ENCODE measurements around the gene CTAGE8.
"Not testable (repeated sequence)": the region's sequence is repeated elsewhere in the genome, so short reads cannot be mapped to it uniquely, and the experiment has no call there.

- TF ChIP-seq CTCF (IDR thresholded peaks at IDR 0.05; ENCODE audit: low read length); EZH2 (IDR thresholded peaks at IDR 0.05; ENCODE audit: borderline replicate concordance, low read length): not testable (repeated sequence)
Observed at GRCh38 chr7:144217200-144217599, 51.9 kb downstream of the CTAGE8 start.
